Tibial nerve (tissue), 4 donors: ENCODE measurements around the gene SHQ1. TPM values are rescaled to one million over a fixed set of nuclear protein-coding genes. Genes with fewer than 3 reads are reported as not detected.

ENCODE experiments used
- DNase-seq, 2 donors: peaks; one replicate each; pipeline ENCODE4 v3.0.0-alpha.2; 2019; ENCODE audit warnings: low spot score in 2 of 2
- H3K27ac ChIP-seq, 4 donors: fragments of 200-600 bp; sonication (generic) in 3 of 4; one replicate each; pipeline ENCODE4 v1.5.1; 2017 to 2019; ENCODE audit warnings: mild to moderate bottlenecking in 1 of 4
- H3K27me3 ChIP-seq, 2 donors: fragments of 200-600 bp; sonication (generic) in 1 of 2; one replicate each; pipeline versions ENCODE4 v1.5.1 to v1.6.0; 2017 to 2019
- H3K36me3 ChIP-seq, 3 donors: fragments of 200-600 bp; sonication (generic); one replicate each; pipeline ENCODE4 v1.5.1; 2018 to 2019
- H3K4me1 ChIP-seq, 4 donors: fragments of 200-600 bp; sonication (generic) in 3 of 4; one replicate each; pipeline ENCODE4 v1.5.1; 2017 to 2019
- H3K4me3 ChIP-seq, 4 donors: fragments of 200-600 bp; sonication (generic) in 3 of 4; one replicate each; pipeline ENCODE4 v1.5.1; 2017 to 2019; ENCODE audit warnings: mild to moderate bottlenecking in 1 of 4, moderate library complexity in 1 of 4
- H3K9me3 ChIP-seq, 4 donors: fragments of 200-600 bp; sonication (generic) in 3 of 4; one replicate each; pipeline ENCODE4 v1.5.1; 2017 to 2019
- CTCF ChIP-seq, 5 experiments: fragments of 200-600 bp in 3 of 5; fragments of 450-650 bp in 2 of 5; sonication (generic) in 3 of 5; IDR thresholded peaks; one replicate each; pipeline ENCODE4 v1.5.1; 2016 to 2019; ENCODE audit warnings: antibody characterized with exemption in 5 of 5, mild to moderate bottlenecking in 3 of 5, moderate library complexity in 2 of 5
- EP300 ChIP-seq, 2 donors: sonication (generic); formaldehyde crosslinking; IDR thresholded peaks; one replicate each; pipeline ENCODE4 v1.6.1; 2017; ENCODE audit warnings: antibody characterized with exemption in 2 of 2, mild to moderate bottlenecking in 1 of 2
- POLR2A ChIP-seq, 2 donors: fragments of 450-650 bp; IDR thresholded peaks; one replicate each; pipeline ENCODE4 v1.6.1; 2017; ENCODE audit warnings: antibody characterized with exemption in 2 of 2, mild to moderate bottlenecking in 2 of 2, moderate library complexity in 2 of 2
- WGBS, 2 donors: methylation state at CpG; one replicate each; pipeline ENCODE4 v1.1.5; 2018; 5-methylcytosine and 5-hydroxymethylcytosine counted together
- total RNA-seq, 4 donors: library from RNA; depleted of rRNA; stranded (reverse); fragments of >200 nt; gene quantifications; one replicate each; pipeline ENCODE4 v1.1.0, GENCODE V29; 2016

The SHQ1 gene
- total RNA-seq, 4 donors from 2014 or later, result 10.0 to 25.3 (median 19.5) TPM

- no peaks in the 10 kb centered on the region for H3K4me1 ChIP-seq
- no peak overlapping the region for H3K4me3 ChIP-seq
- no peaks in the 10 kb centered on the region for H3K36me3 ChIP-seq
- 82 to 91% methylated on average over 2 of the region's 2 CpGs for WGBS, 2 donors
- TF ChIP-seq EP300 (IDR thresholded peaks at IDR 0.05), result no peak
- TF ChIP-seq CTCF (IDR thresholded peaks at IDR 0.05), result no peak
- TF ChIP-seq POLR2A (IDR thresholded peaks at IDR 0.05), result no peak
- H3K27ac ChIP-seq, result no peak overlapping the region
- H3K27me3 ChIP-seq, result no peaks in the 10 kb centered on the region
- peaks cover 0 to 5% (median 0%) of the 10 kb centered on the region in 4 donors for H3K9me3 ChIP-seq
- no peak for DNase-seq
These were observed 139.8 kb downstream of the SHQ1 start for GRCh38 chr3:72708441-72708840.

- WGBS, 2 donors, result 94 to 96% methylated on average over 4 of the region's 4 CpGs
These were observed 145.2 kb downstream of the SHQ1 start for GRCh38 chr3:72702997-72703396.

GRCh38 chr3:72702390-72702789 is 145.9 kb downstream of the SHQ1 start:
- Histone ChIP-seq H3K27me3 (no peaks in the 10 kb centered on the region), H3K36me3 (no peaks in the 10 kb centered on the region), H3K27ac (no peak overlapping the region), H3K9me3 (peaks cover 0 to under 1% (median 0%) of the 10 kb centered on the region in 4 donors), H3K4me1 (no peaks in the 10 kb centered on the region), H3K4me3 (no peak overlapping the region)
- DNase-seq, result no peak
- TF ChIP-seq EP300 (IDR thresholded peaks at IDR 0.05) (no peak), POLR2A (IDR thresholded peaks at IDR 0.05) (no peak), CTCF (IDR thresholded peaks at IDR 0.05) (no peak)
- 69 to 74% methylated on average over 5 to 6 of the region's 7 CpGs for WGBS, 2 donors

More at GRCh38 chr3:72702997-72703396, 145.2 kb downstream of the SHQ1 start:
- H3K4me1 ChIP-seq, result no peaks in the 10 kb centered on the region
- no peak overlapping the region for H3K27ac ChIP-seq
- H3K4me3 ChIP-seq, result no peak overlapping the region
- no peak for TF ChIP-seq CTCF (IDR thresholded peaks at IDR 0.05)
- no peak for TF ChIP-seq POLR2A (IDR thresholded peaks at IDR 0.05)
- TF ChIP-seq EP300 (IDR thresholded peaks at IDR 0.05), result no peak
- H3K9me3 ChIP-seq, result peaks cover 0 to 4% (median 0%) of the 10 kb centered on the region in 4 donors
- H3K27me3 ChIP-seq, result no peaks in the 10 kb centered on the region
- no peaks in the 10 kb centered on the region for H3K36me3 ChIP-seq
- DNase-seq, result no peak

GRCh38 chr3:72700106-72700505 is 148.1 kb downstream of the SHQ1 start:
- DNase-seq, result no peak
- H3K4me3 ChIP-seq, result no peak overlapping the region
- TF ChIP-seq EP300 (IDR thresholded peaks at IDR 0.05), result no peak
- no peak for TF ChIP-seq POLR2A (IDR thresholded peaks at IDR 0.05)
- TF ChIP-seq CTCF (IDR thresholded peaks at IDR 0.05), result no peak
- H3K9me3 ChIP-seq, result no peaks in the 10 kb centered on the region
- H3K36me3 ChIP-seq, result no peaks in the 10 kb centered on the region
- no peaks in the 10 kb centered on the region for H3K4me1 ChIP-seq
- no peaks in the 10 kb centered on the region for H3K27me3 ChIP-seq
- no peak overlapping the region for H3K27ac ChIP-seq
- WGBS, 2 donors, result 85 to 93% methylated on average over 2 of the region's 2 CpGs

- Histone ChIP-seq H3K4me1 (no peaks in the 10 kb centered on the region), H3K27me3 (no peaks in the 10 kb centered on the region), H3K9me3 (no peaks in the 10 kb centered on the region), H3K4me3 (no peak overlapping the region), H3K36me3 (no peaks in the 10 kb centered on the region), H3K27ac (no peak overlapping the region)
- WGBS, 2 donors, result 47 to 48% methylated on average over 5 of the region's 5 CpGs
- TF ChIP-seq EP300 (IDR thresholded peaks at IDR 0.05) (no peak), POLR2A (IDR thresholded peaks at IDR 0.05) (no peak), CTCF (IDR thresholded peaks at IDR 0.05) (no peak)
- DNase-seq, result no peak
These were observed 148.6 kb downstream of the SHQ1 start for GRCh38 chr3:72699631-72700030.

Other genes with a start within 250 kb of the SHQ1 start
- gene GXYLT2, start 39.6 kb upstream of the SHQ1 start, total RNA-seq, result 10 to 100 TPM; 16.7 to 33.6 (median 22.0) TPM
- gene PPP4R2, start 148.4 kb upstream of the SHQ1 start, total RNA-seq, result 100 to 1,000 TPM in 1 of 4 donors, 10 to 100 TPM in 3; 72.9 to 134 (median 80.6) TPM
- gene EBLN2, start 213.2 kb upstream of the SHQ1 start, total RNA-seq, result 10 to 100 TPM; 11.9 to 16.4 (median 14.9) TPM